ENCODE data around the gene OR2M7.
"Not testable (repeated sequence)": the region's sequence is repeated elsewhere in the genome, so short reads cannot be mapped to it uniquely, and the experiment has no call there.

The OR2M7 gene

GRCh38 chr1:248348475-248348874 lies 24.1 kb upstream of the OR2M7 start, which contains the start of gene OR14C36:
Gene OR14C36 (plus strand): TSS chr1:248348775. CDS start chr1:248348775, 0 bp downstream.
- in situ Hi-C loops (cut with HindIII; ENCODE audit: low sequenced_read_pairs), result no loop called here
- no peak for TF ChIP-seq CTCF (IDR thresholded peaks at IDR 0.05; ENCODE audit: low read depth, low read length)
- no peak for DNase-seq (ENCODE audit: low read depth, low spot score)
- no peak within 1 kb of the TSS for H3K4me3 ChIP-seq (ENCODE audit: low read depth, low read length)

GRCh38 chr1:248343451-248343850 lies 19.1 kb upstream of the OR2M7 start:
- in situ Hi-C loops (cut with HindIII; ENCODE audit: low sequenced_read_pairs), result no loop called here
- H3K4me3 ChIP-seq (ENCODE audit: low read depth, low read length), result no peak overlapping the region
- TF ChIP-seq CTCF (IDR thresholded peaks at IDR 0.05; ENCODE audit: low read depth, low read length), result no peak
- no peak for DNase-seq (ENCODE audit: low read depth, low spot score)

GRCh38 chr1:248316796-248317195 lies 7.6 kb downstream of the OR2M7 start:
- TF ChIP-seq CTCF (IDR thresholded peaks at IDR 0.05; ENCODE audit: low read depth, low read length), result no peak
- no peak for DNase-seq (ENCODE audit: low read depth, low spot score)
- in situ Hi-C loops (cut with HindIII; ENCODE audit: low sequenced_read_pairs), result no loop called here
- H3K4me3 ChIP-seq (ENCODE audit: low read depth, low read length), result no peak overlapping the region

GRCh38 chr1:248306740-248307139 lies 17.6 kb downstream of the OR2M7 start:
- DNase-seq (ENCODE audit: low read depth, low spot score); H3K4me3 ChIP-seq (ENCODE audit: low read depth, low read length); in situ Hi-C loops (cut with HindIII; ENCODE audit: low sequenced_read_pairs): not testable (repeated sequence)

- in situ Hi-C loops (cut with HindIII; ENCODE audit: low sequenced_read_pairs), result no loop called here
Measured at GRCh38 chr1:248306103-248306502, 18.3 kb downstream of the OR2M7 start.

GRCh38 chr1:248305672-248306071 lies 18.7 kb downstream of the OR2M7 start:
- in situ Hi-C loops (cut with HindIII; ENCODE audit: low sequenced_read_pairs); H3K4me3 ChIP-seq (ENCODE audit: low read depth, low read length); DNase-seq (ENCODE audit: low read depth, low spot score): not testable (repeated sequence)

More at GRCh38 chr1:248306103-248306502, 18.3 kb downstream of the OR2M7 start:
- TF ChIP-seq CTCF (IDR thresholded peaks at IDR 0.05; ENCODE audit: low read depth, low read length), result no peak
- DNase-seq (ENCODE audit: low read depth, low spot score), result no peak
- no peak overlapping the region for H3K4me3 ChIP-seq (ENCODE audit: low read depth, low read length)

- no peak for DNase-seq (ENCODE audit: low read depth, low spot score)
- no peak within 1 kb of the TSS for H3K4me3 ChIP-seq (ENCODE audit: low read depth, low read length)
- no peak for TF ChIP-seq CTCF (IDR thresholded peaks at IDR 0.05; ENCODE audit: low read depth, low read length)
- in situ Hi-C loops (cut with HindIII; ENCODE audit: low sequenced_read_pairs), result no loop called here
Measured at GRCh38 chr1:248303324-248303723, 21.0 kb downstream of the OR2M7 start, which contains the start of gene OR2T12. Gene OR2T12 (minus strand): TSS chr1:248303424. CDS start chr1:248295578, 7,846 bp downstream.

GRCh38 chr1:248288391-248288790 lies 36.0 kb downstream of the OR2M7 start:
- in situ Hi-C loops (cut with HindIII; ENCODE audit: low sequenced_read_pairs), result no loop called here
- no peak for TF ChIP-seq CTCF (IDR thresholded peaks at IDR 0.05; ENCODE audit: low read depth, low read length)
- DNase-seq (ENCODE audit: low read depth, low spot score), result no peak
- H3K4me3 ChIP-seq (ENCODE audit: low read depth, low read length), result no peak overlapping the region

All from astrocyte of the spinal cord (primary cell).